ENCODE data around the gene UFC1. TPM values are rescaled to one million over a fixed set of nuclear protein-coding genes. Genes with fewer than 3 reads are reported as not detected.

Gene UFC1
- total RNA-seq, 1 donor = 111 TPM

- TF ChIP-seq CTCF (IDR thresholded peaks at IDR 0.05; ENCODE audit: insufficient read depth, low read length) = no peak
- DNase-seq (ENCODE audit: low read depth) = no peak
- H3K4me3 ChIP-seq (ENCODE audit: low read depth, low read length) = no peak overlapping the region
Measured at GRCh38 chr1:161168906-161169305, 15.1 kb downstream of the UFC1 start.

DNA sequence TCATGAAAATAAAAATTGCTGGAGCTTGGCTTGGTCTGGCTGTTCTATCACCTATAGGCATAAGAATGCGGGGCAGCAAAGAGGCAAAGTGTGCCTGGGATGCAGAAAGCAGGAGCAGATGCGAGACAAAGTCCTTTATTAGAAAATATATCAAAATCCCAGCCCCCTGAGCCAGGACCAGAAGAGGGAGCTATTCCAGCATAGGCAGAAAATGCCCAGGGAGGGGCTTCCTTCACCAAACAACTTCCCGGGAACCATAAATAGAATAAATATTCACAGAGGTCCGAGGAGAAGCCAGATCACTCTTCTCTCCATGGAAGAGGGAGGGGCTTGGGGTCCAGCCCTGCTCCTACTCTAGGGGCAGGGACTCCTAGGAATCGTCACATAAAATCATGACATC, 17.4 kb downstream of the UFC1 start:
- TF ChIP-seq CTCF (IDR thresholded peaks at IDR 0.05; ENCODE audit: insufficient read depth, low read length) = peak; percentile 26
- no peak for DNase-seq (ENCODE audit: low read depth)
- no peak overlapping the region for H3K4me3 ChIP-seq (ENCODE audit: low read depth, low read length)

DNA sequence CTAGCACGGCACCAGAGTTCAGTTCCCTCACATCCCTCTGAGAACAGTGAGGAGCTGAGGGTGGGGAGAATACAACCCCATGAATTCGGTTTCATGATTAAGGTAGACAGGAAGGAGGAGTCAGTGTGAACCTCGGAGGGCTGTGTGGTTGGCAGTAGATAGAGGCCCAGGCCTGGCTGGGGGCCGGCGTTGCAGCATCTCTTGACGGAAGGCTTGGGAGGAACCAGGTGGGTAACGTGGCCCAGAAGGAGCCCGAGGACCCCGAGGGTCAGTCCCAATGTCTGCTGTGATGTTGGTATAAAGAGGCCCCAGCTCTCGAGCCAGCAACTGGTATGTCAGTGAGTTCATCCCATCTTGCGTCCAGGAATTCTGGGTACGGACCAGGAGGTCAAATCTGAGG, 17.9 kb downstream of the UFC1 start:
- TF ChIP-seq CTCF (IDR thresholded peaks at IDR 0.05; ENCODE audit: insufficient read depth, low read length) = no peak
- no peak overlapping the region for H3K4me3 ChIP-seq (ENCODE audit: low read depth, low read length)
- no peak for DNase-seq (ENCODE audit: low read depth)

GRCh38 chr1:161172349-161172748, 18.6 kb downstream of the UFC1 start:
- DNase-seq (ENCODE audit: low read depth) = no peak
- no peak for TF ChIP-seq CTCF (IDR thresholded peaks at IDR 0.05; ENCODE audit: insufficient read depth, low read length)
- no peak overlapping the region for H3K4me3 ChIP-seq (ENCODE audit: low read depth, low read length)

DNA sequence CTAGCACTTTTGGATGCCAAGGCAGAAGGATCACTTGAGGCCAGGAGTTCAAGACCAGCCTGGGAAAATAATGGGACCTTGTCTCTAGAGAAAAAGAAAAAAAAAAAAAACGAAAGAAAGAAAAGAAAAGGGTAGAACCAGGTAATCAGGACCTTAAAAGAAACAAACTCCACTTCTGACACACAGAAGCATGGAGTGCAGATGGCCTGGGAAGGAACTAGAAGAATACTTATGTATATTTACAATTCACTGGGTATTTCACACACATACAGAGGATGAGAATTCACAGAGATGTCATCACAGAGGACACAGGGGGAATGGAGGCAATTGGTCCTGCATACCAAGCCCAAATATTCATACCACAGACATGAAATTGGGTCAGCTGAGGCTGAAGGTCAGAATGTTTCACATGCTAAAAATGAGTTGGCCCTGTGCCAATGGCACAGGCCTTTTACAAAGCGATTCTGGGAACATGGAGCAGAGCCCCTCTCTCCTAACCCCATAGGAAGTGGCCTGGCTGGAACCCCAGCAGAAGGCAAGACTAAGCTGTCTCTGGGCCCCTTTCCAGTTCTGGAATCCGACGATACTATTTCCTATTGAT, 19.1 kb downstream of the UFC1 start:
- no peak for TF ChIP-seq CTCF (IDR thresholded peaks at IDR 0.05; ENCODE audit: insufficient read depth, low read length)
- DNase-seq (ENCODE audit: low read depth) = peak; percentile 90
- no peak overlapping the region for H3K4me3 ChIP-seq (ENCODE audit: low read depth, low read length)

- no peak overlapping the region for H3K4me3 ChIP-seq (ENCODE audit: low read depth, low read length)
- DNase-seq (ENCODE audit: low read depth) = no peak
- TF ChIP-seq CTCF (IDR thresholded peaks at IDR 0.05; ENCODE audit: insufficient read depth, low read length) = no peak
Measured at GRCh38 chr1:161173711-161174110, 19.9 kb downstream of the UFC1 start.

- no peak for DNase-seq (ENCODE audit: low read depth)
- TF ChIP-seq CTCF (IDR thresholded peaks at IDR 0.05; ENCODE audit: insufficient read depth, low read length) = no peak
- no peak overlapping the region for H3K4me3 ChIP-seq (ENCODE audit: low read depth, low read length)
Measured at GRCh38 chr1:161174911-161175310, 21.1 kb downstream of the UFC1 start.

Data from fibroblast of the aortic adventitia (primary cell).